Measurements from ENCODE around the gene STEAP2. TPM values are rescaled to one million over a fixed set of nuclear protein-coding genes. Genes with fewer than 3 reads are reported as not detected.

Gene STEAP2
- 3.8 and 21.7 TPM in 2 replicates for total RNA-seq

GRCh38 chr7:90211391-90212148 is at the start of gene STEAP2:
Gene STEAP2 (plus strand): TSS chr7:90211740. CDS start chr7:90225083, 13,343 bp downstream.

GRCh38 chr7:90244909-90245851 is 33.6 kb downstream of the STEAP2 start, which contains the start of gene CFAP69:
Gene CFAP69 (plus strand): TSS chr7:90245174. CDS start chr7:90245425, 251 bp downstream.

Other genes with a start within 250 kb of the STEAP2 start
- gene STEAP1, start 57.3 kb upstream of the STEAP2 start, total RNA-seq, result 29.4 and 72.7 TPM in 2 replicates
- 1.8 and 4.1 TPM in 2 replicates for gene CFAP69, start 33.4 kb downstream of the STEAP2 start, total RNA-seq
- not detected in 2 replicates for gene FAM237B, start 109.6 kb downstream of the STEAP2 start, total RNA-seq
- gene GTPBP10, start 135.0 kb downstream of the STEAP2 start, total RNA-seq, result 11.4 and 16.4 TPM in 2 replicates
- 14.7 and 14.8 TPM in 2 replicates for gene CLDN12, start 191.7 kb downstream of the STEAP2 start, total RNA-seq